ENCODE data around the gene MTMR3. TPM values are rescaled to one million over a fixed set of nuclear protein-coding genes. Genes with fewer than 3 reads are reported as not detected.
A peak's percentile ranks its signal among the peaks of the same experiment; 100 is the strongest.

Gene MTMR3
- total RNA-seq, 6 experiments from 2014 or later, result 14.5 to 19.2 (median 18.2) TPM

- Histone ChIP-seq H3K27me3 (no peaks in the 10 kb centered on the region), H3K27ac (no peak overlapping the region), H3K9me3 (no peaks in the 10 kb centered on the region), H3K4me1 (no peaks in the 10 kb centered on the region), H3K36me3 (no peaks in the 10 kb centered on the region), H3K4me3 (no peak overlapping the region)
- DNase-seq (no peak), ATAC-seq (no peak)
- TF ChIP-seq POLR2A (IDR thresholded peaks at IDR 0.05), result no peak
- no peak for TF ChIP-seq CTCF (IDR thresholded peaks at IDR 0.05)
- WGBS (ENCODE audit: insufficient coverage, low coverage, low lambda C conversion rate, missing lambda C conversion rate), result 88% methylated on average over 6 of the region's 9 CpGs
- intact Hi-C loops (cut with DNase I), result no loop called here
Observed at GRCh38 chr22:29954203-29954855, 71.4 kb downstream of the MTMR3 start.

DNA sequence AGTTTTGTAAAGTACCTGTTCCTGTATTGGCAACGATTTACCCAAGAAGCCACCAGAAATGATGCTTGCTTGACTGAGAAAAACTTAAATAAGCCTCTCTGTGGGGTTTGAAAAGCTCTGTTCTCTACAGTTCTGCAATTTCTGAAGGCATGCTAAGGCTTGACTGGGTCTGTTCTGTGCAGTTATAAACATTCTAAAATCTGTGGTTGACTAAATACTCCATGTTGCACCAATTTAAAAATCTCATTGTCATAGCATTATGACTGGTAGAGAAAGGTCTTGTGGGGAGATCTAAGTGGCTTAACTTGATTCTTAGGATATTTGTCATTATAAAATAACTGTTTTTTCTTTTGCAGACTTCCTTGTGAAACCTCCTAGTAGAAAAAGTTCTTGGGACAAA, 73.7 kb downstream of the MTMR3 start:
- ATAC-seq (no peak), DNase-seq (no peak)
- Histone ChIP-seq H3K4me3 (no peak overlapping the region), H3K36me3 (no peaks in the 10 kb centered on the region), H3K27ac (no peak overlapping the region), H3K4me1 (no peaks in the 10 kb centered on the region), H3K9me3 (no peaks in the 10 kb centered on the region), H3K27me3 (no peaks in the 10 kb centered on the region)
- WGBS (ENCODE audit: insufficient coverage, low coverage, low lambda C conversion rate, missing lambda C conversion rate), result 78% methylated on average over 1 of the region's 1 CpG
- TF ChIP-seq POLR2A (IDR thresholded peaks at IDR 0.05) (no peak), CTCF (IDR thresholded peaks at IDR 0.05) (no peak)
- intact Hi-C loops (cut with DNase I), result no loop called here

GRCh38 chr22:29958170-29958569, 75.2 kb downstream of the MTMR3 start:
- TF ChIP-seq CTCF (IDR thresholded peaks at IDR 0.05) (no peak), POLR2A (IDR thresholded peaks at IDR 0.05) (no peak)
- Histone ChIP-seq H3K27ac (no peak overlapping the region), H3K27me3 (no peaks in the 10 kb centered on the region), H3K4me3 (no peak overlapping the region), H3K4me1 (no peaks in the 10 kb centered on the region), H3K9me3 (no peaks in the 10 kb centered on the region), H3K36me3 (no peaks in the 10 kb centered on the region)
- DNase-seq, result no peak
- 90% methylated on average over 2 of the region's 2 CpGs for WGBS (ENCODE audit: insufficient coverage, low coverage, low lambda C conversion rate, missing lambda C conversion rate)
- intact Hi-C loops (cut with DNase I), result no loop called here
- ATAC-seq, result no peak

DNA sequence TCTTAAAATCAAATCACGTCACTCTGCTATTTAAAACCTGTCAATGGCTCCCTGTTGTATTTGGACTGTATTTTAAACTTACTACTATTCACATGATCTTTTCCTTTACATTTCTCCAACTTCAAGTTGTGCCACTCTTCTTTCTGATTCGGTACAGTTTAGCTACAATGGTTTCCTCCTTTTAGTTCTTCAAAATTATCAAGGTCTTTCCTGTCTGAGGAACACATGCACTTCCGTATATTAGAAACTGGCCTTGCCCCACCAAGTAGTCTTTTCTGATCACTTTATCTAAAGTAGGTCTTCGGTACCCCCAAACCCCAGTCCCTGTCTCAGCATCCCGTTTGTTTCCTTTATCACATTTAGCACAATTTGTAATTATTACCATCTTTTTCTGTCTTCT, 81.8 kb downstream of the MTMR3 start:
- no peak overlapping the region for H3K27ac ChIP-seq
- no peaks in the 10 kb centered on the region for H3K27me3 ChIP-seq
- ATAC-seq, result peak in 1 of 4 donors; percentile 35
- H3K36me3 ChIP-seq, result no peaks in the 10 kb centered on the region
- H3K4me1 ChIP-seq, result no peaks in the 10 kb centered on the region
- no peak overlapping the region for H3K4me3 ChIP-seq
- H3K9me3 ChIP-seq, result no peaks in the 10 kb centered on the region
- intact Hi-C loops (cut with DNase I), result no loop called here
- 63% methylated on average over 5 of the region's 5 CpGs for WGBS (ENCODE audit: insufficient coverage, low coverage, low lambda C conversion rate, missing lambda C conversion rate)
- TF ChIP-seq CTCF (IDR thresholded peaks at IDR 0.05) (no peak), POLR2A (IDR thresholded peaks at IDR 0.05) (no peak)
- no peak for DNase-seq

DNA sequence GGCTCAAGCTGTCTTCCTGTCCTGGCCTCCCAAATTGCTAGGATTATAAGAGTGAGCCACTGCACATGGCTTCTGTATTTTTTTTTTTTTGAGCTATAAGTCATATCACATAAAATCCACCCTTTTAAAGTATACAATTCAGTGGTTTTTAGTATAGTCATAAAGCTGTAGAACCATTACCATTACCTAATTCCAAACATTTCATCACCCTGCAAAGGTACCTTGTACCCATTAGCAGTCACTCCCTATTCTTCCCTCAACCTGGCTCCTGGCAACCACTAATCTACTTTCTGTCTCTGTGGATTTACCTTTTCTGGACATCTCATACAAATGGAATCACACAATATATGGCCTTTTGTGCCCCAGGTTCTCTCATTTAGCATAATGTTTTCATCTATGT, 84.5 kb downstream of the MTMR3 start:
- ATAC-seq, result peak; percentile 65 to 92 (median 80)
- no peak for DNase-seq
- Histone ChIP-seq H3K4me1 (no peaks in the 10 kb centered on the region), H3K36me3 (no peaks in the 10 kb centered on the region), H3K9me3 (no peaks in the 10 kb centered on the region), H3K4me3 (no peak overlapping the region), H3K27me3 (no peaks in the 10 kb centered on the region), H3K27ac (no peak overlapping the region)
- TF ChIP-seq CTCF (IDR thresholded peaks at IDR 0.05) (no peak), POLR2A (IDR thresholded peaks at IDR 0.05) (no peak)
- intact Hi-C loops (cut with DNase I), result no loop called here

Data from right lobe of liver (tissue), 6 donors.